BJ (cell line): ENCODE results near the gene NGLY1. TPM values are rescaled to one million over a fixed set of nuclear protein-coding genes. Genes with fewer than 3 reads are reported as not detected.

Experiments used
- CTCF ChIA-PET: fragments of 350-600 bp; formaldehyde crosslinking; extraction: SDS; loops from one replicate; lab custom pipeline; 2021; ENCODE audit warnings: antibody characterized with exemption, inconsistent platforms; lab: Yijun Ruan, JAX
- POLR2A ChIA-PET: fragments of 300-600 bp; sonication (Branson Sonifier 250); formaldehyde crosslinking; extraction: SDS; loops from one replicate; lab custom pipeline; 2021; ENCODE audit warnings: antibody characterized with exemption; lab: Charles Lee
- DNase-seq: peaks from one replicate; pipeline ENCODE4 v3.0.0-alpha.2; 2011; ENCODE audit warnings: low read depth
- H3K27me3 ChIP-seq: 2 replicates; pipeline ENCODE4 v1.6.0; 2011; ENCODE audit warnings: low read length; ENCODE audit not compliant: control insufficient read depth, insufficient read depth
- H3K36me3 ChIP-seq: 2 replicates; pipeline ENCODE4 v1.5.1; 2011; ENCODE audit warnings: low read length; ENCODE audit not compliant: control insufficient read depth, insufficient read depth
- H3K4me3 ChIP-seq: 2 replicates; pipeline ENCODE4 v1.5.1; 2011; ENCODE audit warnings: low read depth, mild to moderate bottlenecking, control low read depth, low read length
- CTCF ChIP-seq: IDR thresholded peaks from 2 replicates; pipeline ENCODE4 v1.5.1; 2011; ENCODE audit warnings: low read depth, mild to moderate bottlenecking, control low read depth, inconsistent platforms, low read length, moderate library complexity; ENCODE audit not compliant: insufficient read depth
- polyA plus RNA-seq: library from polyadenylated mRNA; depleted of rRNA; stranded (reverse); fragments of >200 nt; gene quantifications from 2 replicates; pipeline ENCODE4 v1.2.3, GENCODE V29; 2011; rRNA removed
- small RNA-seq: library from RNA; depleted of rRNA; stranded (forward); fragments of <200 nt; gene quantifications from one replicate; pipeline ENCODE3, GENCODE V24; 2012; ENCODE audit warnings: low replicate concordance, low read depth; ENCODE audit not compliant: insufficient read length

NGLY1 gene
- polyA plus RNA-seq, 1 experiment, result 8.2 TPM

GRCh38 chr3:25674670-25675069, 108.6 kb downstream of the NGLY1 start:
- ChIA-PET POLR2A (no interaction called here), CTCF (no interaction called here)
- DNase-seq, result no peak
- no peak for TF ChIP-seq CTCF
- H3K27me3 ChIP-seq, result no peaks in the 10 kb centered on the region
- H3K36me3 ChIP-seq, result no peaks in the 10 kb centered on the region
- no peak overlapping the region for H3K4me3 ChIP-seq

GRCh38 chr3:25673738-25674298, 109.4 kb downstream of the NGLY1 start:
- Histone ChIP-seq H3K27me3 (no peaks in the 10 kb centered on the region), H3K36me3 (no peaks in the 10 kb centered on the region), H3K4me3 (no peak overlapping the region)
- no peak for TF ChIP-seq CTCF
- ChIA-PET CTCF (no interaction called here), POLR2A (no interaction called here)
- DNase-seq, result no peak

Small RNAs within 50 kb of the gene (small RNA-seq; reads per million reads assigned to genes)
- not detected for gene CRIP1P2

Other genes with a start within 250 kb of the NGLY1 start
- 13.6 and 36.8 TPM in 2 replicates for gene TOP2B, start 118.5 kb downstream of the NGLY1 start, polyA plus RNA-seq
- gene OXSM, start 6.6 kb upstream of the NGLY1 start, polyA plus RNA-seq, result 10.6 and 15.9 TPM in 2 replicates